Esophagus muscularis mucosa (tissue), 4 donors: Measurements from ENCODE around the gene PARN. TPM values are rescaled to one million over a fixed set of nuclear protein-coding genes. Genes with fewer than 3 reads are reported as not detected.

Source experiments
- DNase-seq: peaks from one replicate; pipeline ENCODE4 v3.0.0-alpha.2; 2017; ENCODE audit errors: extremely low spot score
- H3K27ac ChIP-seq, 4 donors: fragments of 200-600 bp; sonication (generic); replicated peaks in 1 of 4; 1 replicate in 3 of 4; 2 replicates in 1 of 4; pipeline ENCODE4 v1.5.1; 2016 to 2019; ENCODE audit warnings: mild to moderate bottlenecking in 1 of 4
- H3K27me3 ChIP-seq, 4 donors: fragments of 200-600 bp; sonication (generic); one replicate each; pipeline versions ENCODE4 v1.5.1 to v1.6.0; 2016 to 2019
- H3K36me3 ChIP-seq, 4 donors: fragments of 200-600 bp; sonication (generic); one replicate each; pipeline ENCODE4 v1.5.1; 2016 to 2019
- H3K4me1 ChIP-seq, 4 donors: fragments of 200-600 bp; sonication (generic); one replicate each; pipeline ENCODE4 v1.5.1; 2016 to 2019
- H3K4me3 ChIP-seq, 4 donors: fragments of 200-600 bp; sonication (generic); 1 replicate in 2 of 4; 2 replicates in 2 of 4; pipeline ENCODE4 v1.5.1; 2016 to 2019; ENCODE audit warnings: mild to moderate bottlenecking in 4 of 4, moderate library complexity in 1 of 4
- H3K9me3 ChIP-seq, 4 donors: fragments of 200-600 bp; sonication (generic); 1 replicate in 3 of 4; 2 replicates in 1 of 4; pipeline ENCODE4 v1.5.1; 2016 to 2019
- CTCF ChIP-seq, 3 experiments: fragments of 200-600 bp in 2 of 3; fragments of 450-650 bp in 1 of 3; sonication (generic) in 2 of 3; IDR thresholded peaks; one replicate each; pipeline ENCODE4 v1.5.1; 2017 to 2019; ENCODE audit warnings: antibody characterized with exemption in 3 of 3, mild to moderate bottlenecking in 2 of 3, moderate library complexity in 1 of 3
- EP300 ChIP-seq: sonication (generic); formaldehyde crosslinking; IDR thresholded peaks from one replicate; pipeline ENCODE4 v1.6.1; 2017; ENCODE audit warnings: antibody characterized with exemption
- POLR2A ChIP-seq: fragments of 450-650 bp; IDR thresholded peaks from one replicate; pipeline ENCODE4 v1.6.1; 2017; ENCODE audit warnings: antibody characterized with exemption, moderate library complexity, mild to moderate bottlenecking, low read depth
- POLR2AphosphoS5 ChIP-seq, 2 donors: sonication (generic); formaldehyde crosslinking; IDR thresholded peaks; one replicate each; pipeline ENCODE4 v1.6.1; 2017; ENCODE audit warnings: antibody characterized with exemption in 2 of 2
- WGBS: methylation state at CpG from one replicate; pipeline ENCODE4 v1.1.5; 2018; 5-methylcytosine and 5-hydroxymethylcytosine counted together
- intact Hi-C: fragments of 100-400 bp; cut with DNase I; formaldehyde crosslinking; loops from one replicate; pipeline ENCODE4 v1.15.1; 2023
- total RNA-seq, 4 donors: library from RNA; depleted of rRNA; stranded (reverse); fragments of >200 nt; gene quantifications; one replicate each; pipeline versions ENCODE4 v1.1.0 to v1.2.1, GENCODE V29; 2016

The PARN gene
- total RNA-seq, 4 donors from 2014 or later, result 32.6 to 43.5 (median 36.1) TPM

DNA sequence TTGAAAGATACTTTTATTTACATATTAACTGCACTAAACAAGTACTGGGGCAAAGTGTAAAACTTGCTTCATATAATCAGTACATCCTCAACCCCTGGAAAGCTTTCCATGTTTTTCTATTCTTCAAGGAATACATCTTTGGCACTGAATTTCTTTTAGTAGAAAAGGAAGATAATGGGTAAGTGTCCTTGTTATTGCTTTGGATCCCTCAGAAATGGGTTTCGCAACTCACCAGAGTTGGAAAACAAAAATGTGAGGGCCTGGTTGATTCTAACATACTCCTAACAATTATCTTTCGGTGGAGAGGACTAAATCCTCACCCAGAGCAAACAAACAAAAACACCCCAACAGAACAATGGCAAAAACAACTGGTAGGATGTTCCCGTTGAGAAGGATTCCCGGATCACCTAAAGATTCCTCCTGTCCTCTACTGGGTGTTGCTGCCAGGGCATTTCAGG, 120.4 kb downstream of the PARN start:
- H3K9me3 ChIP-seq, result no peaks in the 10 kb centered on the region
- no peak overlapping the region for H3K27ac ChIP-seq
- H3K27me3 ChIP-seq, result no peaks in the 10 kb centered on the region
- no peak for DNase-seq
- intact Hi-C loops, result no loop called here
- no peak for TF ChIP-seq CTCF (IDR thresholded peaks at IDR 0.05)
- no peak for TF ChIP-seq POLR2A
- TF ChIP-seq EP300, result no peak
- TF ChIP-seq POLR2AphosphoS5 (IDR thresholded peaks at IDR 0.05), result no peak
- H3K4me3 ChIP-seq, result no peak overlapping the region
- WGBS, result 88% methylated on average over 4 of the region's 4 CpGs
- peaks cover 9 to 26% (median 24%) of the 10 kb centered on the region in 4 donors for H3K4me1 ChIP-seq
- H3K36me3 ChIP-seq, result no peaks in the 10 kb centered on the region

DNA sequence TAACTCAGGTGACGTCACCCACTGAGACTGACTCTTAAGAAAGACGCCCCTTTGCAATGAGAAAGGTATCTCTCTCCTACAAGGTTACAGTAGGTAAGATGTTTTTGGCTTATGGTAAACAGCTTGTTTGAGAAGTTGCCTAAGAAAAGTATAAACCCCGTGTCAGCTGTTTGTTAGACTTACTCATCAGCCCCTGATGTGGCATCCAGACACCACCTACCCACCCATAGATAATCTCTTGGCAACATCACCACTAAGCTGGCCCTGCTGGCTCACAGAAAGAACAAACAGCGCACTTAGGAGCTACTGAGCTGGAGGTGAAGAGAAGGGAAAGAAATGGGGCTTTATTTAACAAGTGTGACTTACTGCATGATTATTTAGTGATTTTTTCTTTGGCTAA, 121.0 kb downstream of the PARN start:
- intact Hi-C loops, result no loop called here
- WGBS, result 90% methylated on average over 4 of the region's 4 CpGs
- H3K27me3 ChIP-seq, result no peaks in the 10 kb centered on the region

GRCh38 chr16:14505846-14506245, 124.2 kb downstream of the PARN start:
- intact Hi-C loops, result no loop called here
- Histone ChIP-seq H3K9me3 (no peaks in the 10 kb centered on the region), H3K4me3 (no peak overlapping the region), H3K4me1 (peaks cover 33 to 48% (median 43%) of the 10 kb centered on the region in 4 donors), H3K36me3 (no peaks in the 10 kb centered on the region), H3K27me3 (no peaks in the 10 kb centered on the region), H3K27ac (no peak overlapping the region)
- WGBS, result 66% methylated on average over 2 of the region's 2 CpGs
- TF ChIP-seq CTCF (IDR thresholded peaks at IDR 0.05) (no peak), POLR2A (no peak), EP300 (no peak), POLR2AphosphoS5 (IDR thresholded peaks at IDR 0.05) (no peak)
- DNase-seq, result peak; percentile 34

More for the DNA sequence above, 121.0 kb downstream of the PARN start:
- no peaks in the 10 kb centered on the region for H3K36me3 ChIP-seq
- H3K9me3 ChIP-seq, result no peaks in the 10 kb centered on the region
- TF ChIP-seq POLR2AphosphoS5 (IDR thresholded peaks at IDR 0.05), result no peak
- TF ChIP-seq POLR2A, result no peak
- no peak for TF ChIP-seq CTCF (IDR thresholded peaks at IDR 0.05)
- no peak for TF ChIP-seq EP300
- DNase-seq, result no peak
- H3K27ac ChIP-seq, result no peak overlapping the region
- H3K4me3 ChIP-seq, result no peak overlapping the region
- H3K4me1 ChIP-seq, result peaks cover 9 to 26% (median 24%) of the 10 kb centered on the region in 4 donors

DNA sequence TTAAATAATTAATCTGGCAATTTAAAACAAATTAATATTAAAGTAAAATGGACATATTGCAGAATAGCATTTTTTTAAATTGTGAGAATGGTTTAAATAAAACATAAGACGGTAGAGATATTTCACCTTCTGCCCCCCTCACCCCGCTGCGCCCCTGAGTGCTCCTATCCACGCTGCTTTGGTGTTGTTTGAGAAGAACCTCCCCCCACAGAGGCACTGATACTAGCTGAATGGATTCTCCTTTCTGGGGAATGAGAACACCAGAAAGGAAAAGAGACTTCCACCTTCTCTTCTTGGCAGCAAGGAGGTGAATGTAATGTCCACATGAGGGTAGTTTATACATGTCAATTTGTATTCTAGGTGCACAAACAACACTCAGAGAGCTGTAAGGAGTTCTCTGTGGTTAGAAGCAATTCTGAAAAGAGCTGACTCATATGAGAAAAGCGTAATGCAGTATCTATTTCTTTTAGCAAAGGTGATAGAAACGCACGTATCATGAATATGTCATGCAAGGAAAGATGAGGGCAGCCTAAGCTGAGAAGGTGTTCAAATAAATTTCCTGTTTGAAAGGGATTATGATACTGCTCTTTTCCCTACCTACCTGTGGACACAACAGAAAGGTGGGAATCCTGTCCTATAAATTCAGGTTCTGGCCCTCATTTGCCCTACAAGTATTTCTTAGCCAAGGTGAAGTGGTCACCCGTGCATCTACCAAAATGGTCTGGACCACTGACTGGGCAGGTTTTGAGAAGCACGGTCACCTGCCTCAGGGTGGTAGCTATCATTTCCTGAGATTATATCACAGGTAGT, 126.9 kb downstream of the PARN start:
- H3K27ac ChIP-seq, result peak overlapping the region; percentile 23 to 80 (median 64)
- DNase-seq, result peak; percentile 55
- H3K4me3 ChIP-seq, result no peak overlapping the region
- TF ChIP-seq POLR2A, result no peak
- no peak for TF ChIP-seq EP300
- TF ChIP-seq POLR2AphosphoS5 (IDR thresholded peaks at IDR 0.05), result no peak
- TF ChIP-seq CTCF (IDR thresholded peaks at IDR 0.05), result no peak
- intact Hi-C loops, result no loop called here
- no peaks in the 10 kb centered on the region for H3K36me3 ChIP-seq
- H3K4me1 ChIP-seq, result peaks cover 33 to 49% (median 39%) of the 10 kb centered on the region in 4 donors
- no peaks in the 10 kb centered on the region for H3K9me3 ChIP-seq
- 67% methylated on average over 9 of the region's 9 CpGs for WGBS
- no peaks in the 10 kb centered on the region for H3K27me3 ChIP-seq
